ENCODE measurements around the gene LRAT. TPM values are rescaled to one million over a fixed set of nuclear protein-coding genes. Genes with fewer than 3 reads are reported as not detected.

The LRAT gene
- total RNA-seq: 0.06 TPM in 1 of 2 replicates, not detected in the other

GRCh38 chr4:154743683-154744340 is at the start of gene LRAT:
Gene LRAT (plus strand): TSS chr4:154744000. CDS start chr4:154744327, 327 bp downstream.

DNA sequence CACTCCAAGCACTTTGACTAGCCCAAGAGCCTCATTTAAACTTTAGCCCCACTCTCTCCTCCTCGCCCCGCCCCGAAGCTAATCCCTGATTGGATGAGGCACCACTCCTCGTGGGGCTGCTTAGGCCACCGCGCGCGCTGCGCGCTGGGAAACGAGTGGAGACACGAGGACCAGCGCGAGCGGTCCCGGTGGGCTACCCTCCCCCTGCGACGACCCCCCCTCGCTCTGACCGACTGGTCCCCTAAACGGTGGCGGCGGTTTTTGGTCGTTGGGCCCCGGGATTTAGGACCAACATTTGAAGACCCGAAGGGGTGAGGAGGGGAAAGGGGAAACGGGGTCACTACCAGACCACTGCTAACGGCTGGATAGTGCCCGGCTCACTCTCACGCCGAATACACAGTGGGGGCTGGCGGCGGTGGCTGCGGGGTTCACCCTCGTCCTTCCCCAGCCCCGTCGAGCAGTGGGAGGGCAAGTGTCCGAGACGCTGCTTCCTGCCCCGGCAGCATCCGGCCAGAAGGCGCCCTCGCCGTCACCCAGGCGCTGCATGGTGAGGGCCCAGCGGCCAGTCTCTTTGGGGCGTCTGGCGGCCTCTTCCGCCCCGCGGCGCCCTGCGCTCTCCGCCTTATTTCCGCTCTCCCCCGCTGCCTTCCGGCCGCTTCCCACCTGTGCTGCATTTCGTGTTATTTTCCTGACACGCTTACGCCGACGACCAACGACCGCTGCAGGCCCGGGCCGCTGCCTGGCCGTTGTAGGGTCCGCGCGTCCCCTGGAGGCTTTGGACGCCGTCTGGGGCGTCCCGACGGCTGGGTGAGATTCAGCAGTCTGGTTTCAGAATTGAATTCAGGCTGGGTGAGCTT is 37.6 kb downstream of the LRAT start, which contains the start of gene RBM46:
Gene RBM46, plus strand, starts transcription at position 147 of the 857 bp plus-strand sequence. CDS start 15,481 bp downstream, outside the sequence.

Other genes starting within 250 kb of the LRAT start
- gene PLRG1, start 193.6 kb upstream of the LRAT start, total RNA-seq: 41.9 and 111 TPM in 2 replicates
- gene FGB, start 181.0 kb upstream of the LRAT start, total RNA-seq: not detected in 2 replicates
- not detected in 2 replicates for gene FGA, start 153.3 kb upstream of the LRAT start, total RNA-seq
- gene FGG, start 131.3 kb upstream of the LRAT start, total RNA-seq: not detected in 2 replicates
- not detected in 2 replicates for gene RBM46, start 37.3 kb downstream of the LRAT start, total RNA-seq